ENCODE measurements around the gene TWF2. TPM values are rescaled to one million over a fixed set of nuclear protein-coding genes. Genes with fewer than 3 reads are reported as not detected.

The TWF2 gene
- total and polyA plus RNA-seq, 2 of the 13 experiments (the other 11 are each of a cell fraction or from before 2014, with no cell fraction given): 45.5 to 108 TPM

GRCh38 chr3:52227117-52227516, 11.8 kb downstream of the TWF2 start (continued):
- TF ChIP-seq, protein P1, sequence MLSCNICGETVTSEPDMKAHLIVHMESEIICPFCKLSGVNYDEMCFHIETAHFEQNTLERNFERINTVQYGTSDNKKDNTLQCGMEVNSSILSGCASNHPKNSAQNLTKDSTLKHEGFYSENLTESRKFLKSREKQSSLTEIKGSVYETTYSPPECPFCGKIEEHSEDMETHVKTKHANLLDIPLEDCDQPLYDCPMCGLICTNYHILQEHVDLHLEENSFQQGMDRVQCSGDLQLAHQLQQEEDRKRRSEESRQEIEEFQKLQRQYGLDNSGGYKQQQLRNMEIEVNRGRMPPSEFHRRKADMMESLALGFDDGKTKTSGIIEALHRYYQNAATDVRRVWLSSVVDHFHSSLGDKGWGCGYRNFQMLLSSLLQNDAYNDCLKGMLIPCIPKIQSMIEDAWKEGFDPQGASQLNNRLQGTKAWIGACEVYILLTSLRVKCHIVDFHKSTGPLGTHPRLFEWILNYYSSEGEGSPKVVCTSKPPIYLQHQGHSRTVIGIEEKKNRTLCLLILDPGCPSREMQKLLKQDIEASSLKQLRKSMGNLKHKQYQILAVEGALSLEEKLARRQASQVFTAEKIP (CRISPR knock-in tag; IDR thresholded peaks at IDR 0.05; ENCODE audit: borderline replicate concordance): no peak
- TF ChIP-seq, protein P2, sequence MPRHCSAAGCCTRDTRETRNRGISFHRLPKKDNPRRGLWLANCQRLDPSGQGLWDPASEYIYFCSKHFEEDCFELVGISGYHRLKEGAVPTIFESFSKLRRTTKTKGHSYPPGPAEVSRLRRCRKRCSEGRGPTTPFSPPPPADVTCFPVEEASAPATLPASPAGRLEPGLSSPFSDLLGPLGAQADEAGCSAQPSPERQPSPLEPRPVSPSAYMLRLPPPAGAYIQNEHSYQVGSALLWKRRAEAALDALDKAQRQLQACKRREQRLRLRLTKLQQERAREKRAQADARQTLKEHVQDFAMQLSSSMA (CRISPR knock-in tag; IDR thresholded peaks at IDR 0.05): no peak
- TF ChIP-seq POGZ (CRISPR knock-in tag; IDR thresholded peaks at IDR 0.05) (no peak), NBN (conservative IDR thresholded peaks at IDR 0.05) (no peak), CTCF (CRISPR knock-in tag; IDR thresholded peaks at IDR 0.05) (0 out of 2 replicates have a peak, but pooled peaks have one; percentile 14), ZNF225 (CRISPR knock-in tag; IDR thresholded peaks at IDR 0.05) (no peak), ZBTB10 (CRISPR knock-in tag; IDR thresholded peaks at IDR 0.05; ENCODE audit: borderline replicate concordance) (no peak), ZMYM4 (CRISPR knock-in tag; IDR thresholded peaks at IDR 0.05) (no peak), POLR2A (IDR thresholded peaks at IDR 0.05; ENCODE audit: insufficient read depth in 1 of 2, low read depth in 2 of 2, low read length in 2 of 2) (peak in 1 of 2 experiments; percentile 13; a peak in 1 of 4 replicates), ZFP41 (CRISPR knock-in tag; IDR thresholded peaks at IDR 0.05; ENCODE audit: borderline replicate concordance) (no peak)
